Placental pericyte (primary cell): ENCODE data around the gene ALK. TPM values are rescaled to one million over a fixed set of nuclear protein-coding genes. Genes with fewer than 3 reads are reported as not detected.

Source experiments
- small RNA-seq: library from RNA; depleted of rRNA; stranded (forward); fragments of <200 nt; gene quantifications from one replicate; pipeline ENCODE3, GENCODE V24; 2012; ENCODE audit warnings: low replicate concordance
- total RNA-seq: library from RNA; depleted of rRNA; stranded (reverse); fragments of >200 nt; gene quantifications from 2 replicates; pipeline ENCODE4 v1.2.3, GENCODE V29; 2012

ALK gene
- total RNA-seq: 0.29 TPM in 1 of 2 replicates, not detected in the other

DNA sequence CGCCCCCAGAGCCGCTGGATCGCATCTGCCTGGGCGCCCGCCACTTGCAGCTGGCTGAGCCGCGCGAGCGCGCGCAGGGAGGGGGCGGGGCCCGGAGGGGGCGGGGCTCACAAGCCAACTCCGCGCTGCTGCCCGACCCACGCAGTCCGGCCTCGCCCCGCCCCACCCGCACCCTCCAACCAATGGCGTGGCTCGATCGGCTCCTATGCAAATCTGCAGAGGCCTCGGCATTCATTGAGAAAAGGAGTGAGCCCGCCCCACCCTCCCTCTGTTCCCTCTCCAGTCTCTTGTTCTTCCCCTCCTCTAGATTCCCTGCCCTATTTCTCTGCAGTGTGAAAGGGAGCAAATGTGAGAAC is at the start of gene ALK:
TSS of gene ALK (minus strand) at position 27 of the 356 bp plus-strand sequence. CDS start 927 bp downstream, outside the sequence.

Small RNAs within 50 kb of the gene (small RNA-seq; reads per million reads assigned to genes)
- not detected for gene RN7SL516P

Other genes with a start within 250 kb of the ALK start
- gene YPEL5, start 225.4 kb upstream of the ALK start, total RNA-seq: 51.3 and 62.4 TPM in 2 replicates